ENCODE data around the gene SLC35F3. TPM values are rescaled to one million over a fixed set of nuclear protein-coding genes. Genes with fewer than 3 reads are reported as not detected.

Gene SLC35F3
- total RNA-seq = not detected
- long read RNA-seq = 0 reads

DNA sequence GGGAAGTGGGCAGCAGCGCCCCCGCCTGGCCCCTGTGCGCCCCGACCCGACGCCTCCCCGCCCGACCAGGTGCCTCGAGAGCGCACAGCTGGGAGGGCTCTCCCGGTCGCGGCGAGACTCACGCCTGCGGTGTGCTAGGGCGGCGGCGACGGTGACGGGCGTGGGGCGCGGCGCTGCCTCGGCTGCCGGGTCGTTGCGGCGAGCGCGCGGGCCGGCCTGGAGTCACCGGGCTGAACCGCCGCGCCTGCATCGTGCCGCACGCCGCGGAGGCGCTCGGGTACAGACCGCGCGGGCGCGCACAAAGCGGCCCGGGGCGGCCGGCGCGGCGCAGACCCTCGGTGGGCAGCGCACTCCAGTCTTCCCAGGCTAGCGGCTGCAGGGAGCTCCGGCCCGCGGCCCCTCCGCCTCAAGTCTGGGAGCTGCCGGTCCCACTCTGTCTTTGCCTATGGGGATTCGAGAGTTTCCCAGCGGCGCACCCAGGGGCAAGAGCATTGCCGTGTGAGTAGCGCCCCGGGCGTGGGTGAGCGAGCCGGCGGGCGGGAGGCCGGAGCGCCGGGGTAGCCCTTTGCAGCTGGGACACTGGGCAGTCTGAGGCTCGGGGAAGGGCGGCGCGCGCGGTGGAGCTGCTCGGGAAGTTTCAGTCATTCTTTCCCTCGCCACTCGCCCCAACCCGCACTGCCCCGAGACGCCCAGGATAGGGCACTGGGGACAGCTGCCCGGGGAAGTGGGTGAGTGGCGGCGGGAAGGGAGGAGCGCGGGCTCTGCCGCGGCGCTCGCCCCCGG, at the start of gene SLC35F3:
TSS of gene SLC35F3 (plus strand) at position 44 of the 783 bp plus-strand sequence.
- intact Hi-C loops (cut with micrococcal nuclease) = no loop called here

GRCh38 chr1:233859446-233859845, 45.0 kb upstream of the SLC35F3 start:
- Histone ChIP-seq H3K4me3 (no peak overlapping the region), H3K4me1 (no peaks in the 10 kb centered on the region), H3K9me3 (replicated peaks) (peaks cover 4% of the 10 kb centered on the region), H3K27me3 (ENCODE audit: low read depth) (peaks cover 33% of the 10 kb centered on the region), H3K36me3 (no peaks in the 10 kb centered on the region), H3K27ac (replicated peaks) (no peak overlapping the region)
- no peak for DNase-seq
- intact Hi-C loops (cut with micrococcal nuclease) = no loop called here
- TF ChIP-seq CTCF (IDR thresholded peaks at IDR 0.05; ENCODE audit: borderline replicate concordance) = no peak

More for the DNA sequence above, at the start of gene SLC35F3:
- H3K4me1 ChIP-seq = peaks cover 10% of the 10 kb centered on the region
- H3K36me3 ChIP-seq = no peaks in the 10 kb centered on the region
- H3K27ac ChIP-seq (replicated peaks) = no peak within 1 kb of the TSS
- peak within 1 kb of the TSS; percentile 58 for H3K4me3 ChIP-seq
- H3K27me3 ChIP-seq (ENCODE audit: low read depth) = peaks cover 98% of the 10 kb centered on the region
- no peaks in the 10 kb centered on the region for H3K9me3 ChIP-seq (replicated peaks)
- peak; percentile 49 for TF ChIP-seq CTCF (IDR thresholded peaks at IDR 0.05; ENCODE audit: borderline replicate concordance)
- DNase-seq = no peak

DNA sequence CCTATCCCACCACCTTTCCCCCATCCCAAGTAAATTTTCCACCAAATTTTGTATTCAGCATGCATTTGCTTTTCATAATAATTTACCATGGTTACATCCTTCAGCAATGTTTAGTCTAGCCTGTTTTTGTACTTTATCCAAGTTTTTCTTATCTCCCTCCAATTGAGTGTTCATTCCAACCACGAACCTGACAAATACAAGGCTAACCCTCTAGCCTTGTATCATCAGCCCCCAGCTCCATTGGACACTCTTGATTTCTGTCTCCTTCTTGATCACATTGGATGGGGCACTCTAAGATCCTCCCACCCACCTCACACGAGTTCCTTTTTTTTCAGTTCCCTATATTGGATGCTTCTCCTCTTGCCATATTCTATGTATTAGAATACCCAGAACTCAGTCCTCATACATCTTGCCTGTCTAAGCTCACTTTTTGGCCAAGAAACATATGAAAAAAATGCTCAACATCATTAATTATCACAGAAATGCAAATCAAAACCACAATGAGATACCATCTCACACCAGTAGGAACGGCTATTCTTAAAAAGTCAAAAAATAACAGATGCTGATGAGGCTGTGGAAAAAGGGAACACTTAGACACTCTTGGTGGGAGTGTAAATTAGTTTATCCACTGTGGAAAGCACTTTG, 40.5 kb upstream of the SLC35F3 start:
- Histone ChIP-seq H3K27me3 (ENCODE audit: low read depth) (peaks cover 8% of the 10 kb centered on the region), H3K4me1 (no peaks in the 10 kb centered on the region), H3K27ac (replicated peaks) (no peak overlapping the region), H3K36me3 (no peaks in the 10 kb centered on the region), H3K9me3 (replicated peaks) (peaks cover 27% of the 10 kb centered on the region), H3K4me3 (no peak overlapping the region)
- no peak for DNase-seq
- intact Hi-C loops (cut with micrococcal nuclease) = no loop called here
- TF ChIP-seq CTCF (IDR thresholded peaks at IDR 0.05; ENCODE audit: borderline replicate concordance) = no peak

DNA sequence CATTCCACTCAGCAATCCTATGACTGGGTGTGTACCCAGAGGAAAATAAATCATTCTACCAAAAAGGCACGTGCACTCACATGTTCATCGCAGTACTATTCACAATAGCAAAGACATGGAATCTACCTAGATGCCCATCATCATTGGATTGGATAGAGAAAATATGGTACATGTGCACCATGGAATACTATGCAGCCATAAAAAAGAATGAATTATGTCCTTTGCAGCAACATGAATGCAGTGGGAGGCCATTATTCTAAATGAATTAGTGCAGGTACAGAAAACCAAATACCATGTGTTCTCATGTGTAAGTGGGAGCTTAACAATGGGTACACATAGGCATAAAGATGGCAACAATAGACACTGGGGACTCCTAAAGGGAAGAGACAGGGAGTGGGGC, 39.9 kb upstream of the SLC35F3 start:
- H3K4me1 ChIP-seq = no peaks in the 10 kb centered on the region
- no peaks in the 10 kb centered on the region for H3K36me3 ChIP-seq
- H3K4me3 ChIP-seq = no peak overlapping the region
- peaks cover 27% of the 10 kb centered on the region for H3K9me3 ChIP-seq (replicated peaks)
- intact Hi-C loops (cut with micrococcal nuclease) = no loop called here
- H3K27ac ChIP-seq (replicated peaks) = no peak overlapping the region
- DNase-seq = no peak
- H3K27me3 ChIP-seq (ENCODE audit: low read depth) = peaks cover 5% of the 10 kb centered on the region
- no peak for TF ChIP-seq CTCF (IDR thresholded peaks at IDR 0.05; ENCODE audit: borderline replicate concordance)

- intact Hi-C loops (cut with micrococcal nuclease) = no loop called here
- Histone ChIP-seq H3K4me3 (no peak overlapping the region), H3K27me3 (ENCODE audit: low read depth) (peaks cover 8% of the 10 kb centered on the region), H3K4me1 (no peaks in the 10 kb centered on the region), H3K9me3 (replicated peaks) (peaks cover 27% of the 10 kb centered on the region), H3K27ac (replicated peaks) (no peak overlapping the region), H3K36me3 (no peaks in the 10 kb centered on the region)
- no peak for DNase-seq
- TF ChIP-seq CTCF (IDR thresholded peaks at IDR 0.05; ENCODE audit: borderline replicate concordance) = no peak
Measured at GRCh38 chr1:233865216-233865615, 39.3 kb upstream of the SLC35F3 start.
